TTC549 (cell line): ENCODE data around the gene ZNF516.
"Not testable (repeated sequence)": the region's sequence is repeated elsewhere in the genome, so short reads cannot be mapped to it uniquely, and the experiment has no call there.

Source experiments
- FAIRE-seq: peaks from 2 replicates; lab custom pipeline; 2012; peaks lifted over from hg19 to GRCh38; lab: Jason Lieb, UNC

Gene ZNF516

GRCh38 chr18:76490033-76490432 lies 5.0 kb downstream of the ZNF516 start:
- no peak for FAIRE-seq

- FAIRE-seq = no peak
These were observed 6.0 kb downstream of the ZNF516 start for GRCh38 chr18:76489081-76489480.

GRCh38 chr18:76488190-76488589 lies 6.9 kb downstream of the ZNF516 start:
- FAIRE-seq = no peak

GRCh38 chr18:76487782-76488181 lies 7.3 kb downstream of the ZNF516 start:
- no peak for FAIRE-seq

GRCh38 chr18:76487070-76487469 lies 8.0 kb downstream of the ZNF516 start:
- no peak for FAIRE-seq

GRCh38 chr18:76486574-76486973 lies 8.5 kb downstream of the ZNF516 start:
- no peak for FAIRE-seq

GRCh38 chr18:76486038-76486437 lies 9.0 kb downstream of the ZNF516 start:
- FAIRE-seq = no peak

- no peak for FAIRE-seq
These were observed 10.2 kb downstream of the ZNF516 start for GRCh38 chr18:76484749-76485387.

GRCh38 chr18:76483780-76484179 lies 11.3 kb downstream of the ZNF516 start:
- no peak for FAIRE-seq

GRCh38 chr18:76482971-76483691 lies 11.9 kb downstream of the ZNF516 start:
- FAIRE-seq = no peak

GRCh38 chr18:76482267-76482666 lies 12.8 kb downstream of the ZNF516 start:
- no peak for FAIRE-seq

- no peak for FAIRE-seq
These were observed 14.1 kb downstream of the ZNF516 start for GRCh38 chr18:76480913-76481312.

GRCh38 chr18:76479351-76480238 lies 15.4 kb downstream of the ZNF516 start:
- FAIRE-seq = no peak

- FAIRE-seq = no peak
These were observed 18.1 kb downstream of the ZNF516 start for GRCh38 chr18:76476665-76477561.

- FAIRE-seq = no peak
These were observed 19.4 kb downstream of the ZNF516 start for GRCh38 chr18:76475450-76476194.

- FAIRE-seq = no peak
These were observed 20.2 kb downstream of the ZNF516 start for GRCh38 chr18:76474824-76475223.

GRCh38 chr18:76473521-76473920 lies 21.5 kb downstream of the ZNF516 start:
- not testable (repeated sequence) for FAIRE-seq

GRCh38 chr18:76472829-76473228 lies 22.2 kb downstream of the ZNF516 start:
- no peak for FAIRE-seq

GRCh38 chr18:76471593-76471992 lies 23.4 kb downstream of the ZNF516 start:
- no peak for FAIRE-seq

- no peak for FAIRE-seq
These were observed 26.4 kb downstream of the ZNF516 start for GRCh38 chr18:76468345-76469304.
